ENCODE results near the gene ZBTB20.

ZBTB20 gene

DNA sequence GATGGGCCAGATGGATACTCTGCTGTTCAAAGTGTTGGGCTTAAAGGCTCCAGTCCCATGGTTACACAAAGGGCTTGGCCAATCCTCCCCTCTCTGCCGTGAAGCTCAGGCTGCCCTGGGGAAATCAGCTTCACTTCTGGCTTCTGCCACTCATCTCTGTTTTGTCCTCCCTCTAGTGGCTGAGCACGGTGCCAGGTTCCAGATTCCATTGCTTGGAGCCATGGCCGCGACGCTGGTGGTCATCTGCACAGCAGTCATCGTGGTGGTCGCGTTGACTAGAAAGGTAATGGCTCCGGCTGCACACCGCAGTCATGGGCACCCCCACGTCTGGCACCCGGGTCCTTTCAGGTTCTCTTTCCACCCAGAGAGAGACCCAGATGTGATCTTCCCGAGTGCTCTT, 847.7 kb downstream of the ZBTB20 start:
- Histone ChIP-seq H3K27ac (ENCODE audit: low read depth, low read length) (no peak overlapping the region), H3K4me1 (ENCODE audit: control insufficient read depth in 5 of 5, insufficient read depth in 5 of 5, low read length in 5 of 5) (no peaks in the 10 kb centered on the region), H3K27me3 (ENCODE audit: control insufficient read depth in 5 of 5, insufficient read depth in 4 of 5, low read length in 5 of 5) (no peaks in the 10 kb centered on the region), H3K4me3 (ENCODE audit: low read depth in 1 of 5, low read length in 5 of 5) (no peak overlapping the region), H3K36me3 (ENCODE audit: control insufficient read depth in 5 of 5, insufficient read depth in 5 of 5, low read length in 5 of 5) (no peaks in the 10 kb centered on the region), H3K9me3 (ENCODE audit: control insufficient read depth in 5 of 5, low read length in 5 of 5) (no peaks in the 10 kb centered on the region), H3K9ac (ENCODE audit: low read length in 5 of 5) (no peak overlapping the region)

DNA sequence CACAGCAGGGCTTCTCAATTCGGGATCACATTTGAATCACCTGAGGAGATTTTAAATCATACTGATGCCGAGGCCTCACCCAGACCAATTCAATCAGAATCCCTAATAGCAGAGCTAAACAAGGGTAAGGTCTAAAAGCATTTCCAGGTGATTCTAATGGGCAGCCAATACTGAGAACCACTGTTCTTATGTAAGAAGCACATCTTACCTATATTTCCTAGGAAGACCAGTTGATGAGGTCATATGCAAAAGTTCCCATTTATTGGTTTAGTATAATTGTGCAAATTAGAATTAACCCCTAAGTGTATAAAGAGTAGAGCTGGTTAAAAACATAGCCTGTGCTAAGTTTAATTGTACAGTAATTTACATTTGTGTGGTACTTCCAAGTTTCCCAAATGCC, 851.1 kb downstream of the ZBTB20 start:
- H3K9me3 ChIP-seq (ENCODE audit: control insufficient read depth in 5 of 5, low read length in 5 of 5) = no peaks in the 10 kb centered on the region
- no peak overlapping the region for H3K27ac ChIP-seq (ENCODE audit: low read depth, low read length)
- H3K4me1 ChIP-seq (ENCODE audit: control insufficient read depth in 5 of 5, insufficient read depth in 5 of 5, low read length in 5 of 5) = peaks cover 0 to under 1% (median 0%) of the 10 kb centered on the region in 5 donors
- no peaks in the 10 kb centered on the region for H3K36me3 ChIP-seq (ENCODE audit: control insufficient read depth in 5 of 5, insufficient read depth in 5 of 5, low read length in 5 of 5)
- no peak overlapping the region for H3K4me3 ChIP-seq (ENCODE audit: low read depth in 1 of 5, low read length in 5 of 5)
- peaks cover 0 to 4% (median 0%) of the 10 kb centered on the region in 5 donors for H3K27me3 ChIP-seq (ENCODE audit: control insufficient read depth in 5 of 5, insufficient read depth in 4 of 5, low read length in 5 of 5)
- no peak overlapping the region for H3K9ac ChIP-seq (ENCODE audit: low read length in 5 of 5)

DNA sequence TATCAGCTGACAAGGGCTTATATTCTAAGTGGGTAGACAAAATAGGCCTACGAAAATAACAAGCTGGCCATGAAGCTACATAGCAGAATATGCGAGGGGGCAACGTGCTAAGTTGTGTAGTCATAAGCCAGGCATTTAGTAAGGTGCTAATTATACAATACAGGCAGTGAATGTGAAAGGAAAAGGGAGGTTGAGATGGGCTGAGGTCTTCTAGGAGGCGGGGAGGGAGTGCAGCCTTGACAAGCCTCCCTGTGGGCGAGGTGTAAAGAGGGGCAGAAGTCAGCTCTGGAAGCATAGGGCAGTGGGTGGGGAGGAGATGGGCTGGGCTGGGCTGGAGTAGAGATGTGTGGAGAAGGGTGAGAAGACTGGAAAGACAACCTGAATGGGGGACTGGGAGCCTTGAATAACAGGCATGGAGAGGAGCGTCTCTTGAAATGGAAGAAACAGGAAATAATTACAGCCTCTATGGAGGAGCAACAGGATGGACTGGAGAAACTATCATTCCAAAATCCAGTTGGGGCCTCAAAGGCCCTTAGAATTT, 852.1 kb downstream of the ZBTB20 start:
- H3K27ac ChIP-seq (ENCODE audit: low read depth, low read length) = no peak overlapping the region
- peaks cover 0 to 2% (median 0%) of the 10 kb centered on the region in 5 donors for H3K4me1 ChIP-seq (ENCODE audit: control insufficient read depth in 5 of 5, insufficient read depth in 5 of 5, low read length in 5 of 5)
- H3K4me3 ChIP-seq (ENCODE audit: low read depth in 1 of 5, low read length in 5 of 5) = no peak overlapping the region
- H3K36me3 ChIP-seq (ENCODE audit: control insufficient read depth in 5 of 5, insufficient read depth in 5 of 5, low read length in 5 of 5) = no peaks in the 10 kb centered on the region
- H3K9me3 ChIP-seq (ENCODE audit: control insufficient read depth in 5 of 5, low read length in 5 of 5) = no peaks in the 10 kb centered on the region
- peaks cover 0 to 4% (median 0%) of the 10 kb centered on the region in 5 donors for H3K27me3 ChIP-seq (ENCODE audit: control insufficient read depth in 5 of 5, insufficient read depth in 4 of 5, low read length in 5 of 5)
- no peak overlapping the region for H3K9ac ChIP-seq (ENCODE audit: low read length in 5 of 5)

DNA sequence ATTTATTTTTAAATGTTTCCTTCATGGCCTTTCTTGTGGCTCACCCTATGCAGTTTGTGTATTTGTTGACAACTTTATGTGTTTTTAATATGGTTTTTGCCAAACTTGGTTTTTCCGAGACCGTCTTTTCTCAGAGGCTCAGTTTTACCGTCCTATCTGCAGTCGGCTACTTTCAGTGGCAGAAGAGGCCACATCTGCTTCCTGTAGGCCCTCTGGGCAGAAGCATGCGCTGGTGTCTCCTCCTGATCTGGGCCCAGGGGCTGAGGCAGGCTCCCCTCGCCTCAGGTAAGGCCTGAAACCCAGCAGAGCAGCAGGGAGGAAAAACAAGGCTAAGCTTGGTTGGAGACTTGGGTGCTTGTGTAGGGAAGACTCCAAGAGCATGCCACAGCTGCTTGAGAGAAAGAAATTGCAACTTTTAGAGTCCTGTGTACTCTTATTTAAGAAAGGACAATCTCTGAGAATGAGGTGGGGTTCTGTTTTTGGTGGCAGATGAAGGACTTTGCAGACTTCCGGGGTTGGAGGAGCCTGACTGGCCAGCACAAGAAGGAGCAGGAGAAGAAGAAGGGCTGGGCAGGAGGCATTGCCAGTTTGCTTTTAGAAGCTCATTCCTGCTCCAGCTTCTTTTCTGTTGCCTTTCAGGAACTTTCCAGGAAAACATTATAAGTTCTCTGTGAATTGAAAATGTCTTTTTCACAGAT, 853.1 kb downstream of the ZBTB20 start, which contains the start of gene TIGIT:
TSS of gene TIGIT (plus strand) at position 191 of the 698 bp plus-strand sequence. CDS start at position 225, 34 bp downstream.
- Histone ChIP-seq H3K9me3 (ENCODE audit: control insufficient read depth in 5 of 5, low read length in 5 of 5) (no peaks in the 10 kb centered on the region), H3K9ac (ENCODE audit: low read length in 5 of 5) (no peak within 1 kb of the TSS), H3K27ac (ENCODE audit: low read depth, low read length) (no peak within 1 kb of the TSS), H3K4me3 (ENCODE audit: low read depth in 1 of 5, low read length in 5 of 5) (no peak within 1 kb of the TSS), H3K4me1 (ENCODE audit: control insufficient read depth in 5 of 5, insufficient read depth in 5 of 5, low read length in 5 of 5) (peaks cover 0 to 2% (median 0%) of the 10 kb centered on the region in 5 donors), H3K27me3 (ENCODE audit: control insufficient read depth in 5 of 5, insufficient read depth in 4 of 5, low read length in 5 of 5) (peaks cover 0 to 4% (median 0%) of the 10 kb centered on the region in 5 donors), H3K36me3 (ENCODE audit: control insufficient read depth in 5 of 5, insufficient read depth in 5 of 5, low read length in 5 of 5) (no peaks in the 10 kb centered on the region)

DNA sequence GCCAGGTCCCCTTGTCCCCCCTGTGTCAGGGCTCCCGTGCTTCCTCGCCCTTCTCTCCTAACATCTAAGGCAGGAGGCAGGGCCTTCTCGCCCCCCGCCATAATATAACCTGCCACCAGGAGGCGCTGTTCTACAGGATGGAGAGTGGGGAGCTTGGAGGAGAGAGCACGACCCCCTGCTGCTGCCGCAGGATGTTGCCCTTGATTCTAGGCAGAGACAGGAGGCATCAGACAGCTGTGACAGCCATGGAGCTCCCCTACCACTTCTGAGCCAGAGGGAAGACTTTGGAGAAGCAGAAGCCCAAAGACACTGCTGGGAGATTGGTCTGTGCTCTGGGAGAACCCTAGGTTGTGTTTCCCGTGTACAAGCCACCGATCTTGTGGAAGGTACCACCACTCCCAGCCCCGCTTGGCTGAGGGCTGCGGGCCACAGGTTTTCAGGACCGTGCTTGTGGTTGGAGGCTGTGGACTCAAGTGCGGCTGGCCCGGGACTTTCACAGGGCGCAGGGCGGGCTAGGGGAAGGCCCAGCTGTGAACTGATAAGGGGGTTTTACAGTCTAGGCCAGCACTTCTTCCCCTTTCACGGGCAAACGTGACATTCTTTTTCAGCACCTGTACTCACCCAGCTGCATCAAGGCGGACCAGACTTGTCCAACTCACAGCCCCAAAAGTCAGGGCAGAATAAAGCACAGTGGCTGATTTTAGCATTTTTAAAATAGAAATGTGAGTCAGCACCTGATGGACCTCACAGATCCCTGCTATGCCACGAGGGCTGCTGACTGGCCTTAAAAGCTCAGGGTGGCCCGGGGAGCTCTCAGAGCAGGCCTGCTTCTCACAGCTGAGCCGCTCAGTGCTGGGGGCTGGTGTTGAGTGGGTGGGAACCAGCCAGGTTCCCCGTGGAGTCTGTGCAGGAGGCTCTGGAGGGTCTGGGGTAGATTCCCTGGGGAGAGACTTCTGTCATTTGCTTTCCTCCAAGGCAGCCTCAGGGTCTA, 855.9 kb downstream of the ZBTB20 start:
- H3K4me3 ChIP-seq (ENCODE audit: low read depth in 1 of 5, low read length in 5 of 5) = no peak overlapping the region

DNA sequence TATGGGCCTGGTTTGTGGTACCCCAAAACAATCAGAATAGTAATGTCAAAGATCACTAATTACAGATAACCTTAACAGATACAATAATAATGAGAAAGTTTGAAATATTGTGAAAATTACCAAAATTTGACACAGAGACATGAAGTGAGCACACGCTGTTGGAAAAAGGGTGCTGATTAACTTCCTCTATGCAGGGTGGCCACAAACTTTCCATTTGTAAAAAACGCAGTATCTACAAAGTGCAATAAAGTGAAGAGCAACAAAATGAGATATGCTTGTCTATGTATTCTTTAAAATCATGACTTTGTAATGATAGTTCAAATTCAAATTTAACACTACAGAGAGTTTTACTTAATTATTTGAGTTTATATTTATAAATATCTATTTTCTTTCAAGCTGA, 860.8 kb downstream of the ZBTB20 start:
- no peak overlapping the region for H3K9ac ChIP-seq (ENCODE audit: low read length in 5 of 5)
- H3K4me3 ChIP-seq (ENCODE audit: low read depth in 1 of 5, low read length in 5 of 5) = no peak overlapping the region

More for the DNA sequence above, 855.9 kb downstream of the ZBTB20 start:
- Histone ChIP-seq H3K27me3 (ENCODE audit: control insufficient read depth in 5 of 5, insufficient read depth in 4 of 5, low read length in 5 of 5) (peaks cover 0 to 4% (median 0%) of the 10 kb centered on the region in 5 donors), H3K36me3 (ENCODE audit: control insufficient read depth in 5 of 5, insufficient read depth in 5 of 5, low read length in 5 of 5) (no peaks in the 10 kb centered on the region), H3K9ac (ENCODE audit: low read length in 5 of 5) (no peak overlapping the region), H3K4me1 (ENCODE audit: control insufficient read depth in 5 of 5, insufficient read depth in 5 of 5, low read length in 5 of 5) (peaks cover 0 to 2% (median 0%) of the 10 kb centered on the region in 5 donors), H3K9me3 (ENCODE audit: control insufficient read depth in 5 of 5, low read length in 5 of 5) (no peaks in the 10 kb centered on the region), H3K27ac (ENCODE audit: low read depth, low read length) (no peak overlapping the region)

DNA sequence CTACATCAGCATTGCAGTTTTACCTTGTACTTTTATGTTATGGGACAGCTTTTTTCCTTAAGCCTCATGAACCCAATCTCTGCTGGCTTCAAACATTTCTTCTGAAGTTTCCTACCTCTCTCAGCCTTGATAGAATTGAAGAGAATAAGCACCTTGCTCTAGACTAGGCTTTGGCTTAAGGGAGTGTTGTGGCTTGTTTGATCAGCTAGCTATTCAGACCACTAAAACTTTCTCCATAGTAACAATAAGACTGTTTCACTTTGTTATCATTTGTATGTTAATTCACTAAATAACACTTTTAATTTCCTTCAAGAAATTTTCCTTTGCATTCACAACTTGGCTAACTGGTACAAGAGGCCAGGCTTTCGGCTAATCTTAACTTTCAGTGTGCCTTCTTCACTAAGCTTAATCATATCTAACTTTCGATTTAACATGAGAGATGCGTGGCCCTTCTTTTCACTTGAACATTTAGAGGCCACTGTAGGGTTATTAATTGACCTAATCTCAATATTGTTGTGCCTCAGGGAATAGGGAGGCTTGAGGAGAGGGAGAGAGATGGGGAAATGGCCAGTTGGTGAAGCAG, 861.3 kb downstream of the ZBTB20 start:
- Histone ChIP-seq H3K27ac (ENCODE audit: low read depth, low read length) (no peak overlapping the region), H3K4me1 (ENCODE audit: control insufficient read depth in 5 of 5, insufficient read depth in 5 of 5, low read length in 5 of 5) (no peaks in the 10 kb centered on the region), H3K9me3 (ENCODE audit: control insufficient read depth in 5 of 5, low read length in 5 of 5) (no peaks in the 10 kb centered on the region), H3K9ac (ENCODE audit: low read length in 5 of 5) (no peak overlapping the region), H3K4me3 (ENCODE audit: low read depth in 1 of 5, low read length in 5 of 5) (no peak overlapping the region), H3K36me3 (ENCODE audit: control insufficient read depth in 5 of 5, insufficient read depth in 5 of 5, low read length in 5 of 5) (no peaks in the 10 kb centered on the region), H3K27me3 (ENCODE audit: control insufficient read depth in 5 of 5, insufficient read depth in 4 of 5, low read length in 5 of 5) (no peaks in the 10 kb centered on the region)

More for the DNA sequence above, 860.8 kb downstream of the ZBTB20 start:
- Histone ChIP-seq H3K27ac (ENCODE audit: low read depth, low read length) (no peak overlapping the region), H3K36me3 (ENCODE audit: control insufficient read depth in 5 of 5, insufficient read depth in 5 of 5, low read length in 5 of 5) (no peaks in the 10 kb centered on the region), H3K27me3 (ENCODE audit: control insufficient read depth in 5 of 5, insufficient read depth in 4 of 5, low read length in 5 of 5) (peaks cover 0 to 3% (median 0%) of the 10 kb centered on the region in 5 donors), H3K4me1 (ENCODE audit: control insufficient read depth in 5 of 5, insufficient read depth in 5 of 5, low read length in 5 of 5) (peaks cover 0 to 2% (median 0%) of the 10 kb centered on the region in 5 donors), H3K9me3 (ENCODE audit: control insufficient read depth in 5 of 5, low read length in 5 of 5) (no peaks in the 10 kb centered on the region)

DNA sequence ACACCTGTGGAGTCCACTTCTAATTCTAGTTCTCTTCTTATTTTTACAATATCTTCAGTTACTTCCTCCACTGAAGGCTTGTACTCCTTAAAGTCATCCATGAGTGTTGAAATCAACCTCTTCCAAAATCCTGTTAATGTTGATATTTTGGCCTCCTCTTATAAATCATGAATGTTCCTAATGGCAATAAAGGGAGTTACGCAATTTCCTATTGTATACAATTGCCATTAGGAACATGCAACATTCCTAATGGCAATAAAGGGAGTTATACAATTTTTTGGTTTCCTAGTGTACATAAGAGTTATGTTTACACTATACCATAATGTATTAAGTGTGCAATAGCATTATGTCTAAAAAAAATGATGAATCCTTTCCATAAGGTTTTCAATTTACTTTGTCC, 862.4 kb downstream of the ZBTB20 start:
- Histone ChIP-seq H3K9me3 (ENCODE audit: control insufficient read depth in 5 of 5, low read length in 5 of 5) (no peaks in the 10 kb centered on the region), H3K4me1 (ENCODE audit: control insufficient read depth in 5 of 5, insufficient read depth in 5 of 5, low read length in 5 of 5) (no peaks in the 10 kb centered on the region), H3K9ac (ENCODE audit: low read length in 5 of 5) (no peak overlapping the region), H3K27ac (ENCODE audit: low read depth, low read length) (no peak overlapping the region), H3K36me3 (ENCODE audit: control insufficient read depth in 5 of 5, insufficient read depth in 5 of 5, low read length in 5 of 5) (no peaks in the 10 kb centered on the region), H3K27me3 (ENCODE audit: control insufficient read depth in 5 of 5, insufficient read depth in 4 of 5, low read length in 5 of 5) (no peaks in the 10 kb centered on the region), H3K4me3 (ENCODE audit: low read depth in 1 of 5, low read length in 5 of 5) (no peak overlapping the region)
